Effector memory CD4-positive, alpha-beta T cell (primary cell): ENCODE measurements around the gene JMJD4.

Source experiments
- DNase-seq, 3 donors: peaks; one replicate each; pipeline ENCODE4 v3.0.0-alpha.2; 2020
- H3K27ac ChIP-seq: 2 replicates; pipeline ENCODE4 v1.7.0; 2013; ENCODE audit warnings: mild to moderate bottlenecking, low read length, moderate library complexity; ENCODE audit not compliant: insufficient read depth, poor library complexity, severe bottlenecking
- H3K27me3 ChIP-seq: replicated peaks from 2 replicates; pipeline ENCODE4 v1.7.0; 2013; ENCODE audit warnings: mild to moderate bottlenecking, low read length; ENCODE audit not compliant: insufficient read depth, control insufficient read depth, poor library complexity, severe bottlenecking
- H3K36me3 ChIP-seq: 2 replicates; pipeline ENCODE4 v1.7.0; 2013; ENCODE audit warnings: mild to moderate bottlenecking, low read length, moderate library complexity; ENCODE audit not compliant: control insufficient read depth, insufficient read depth
- H3K4me1 ChIP-seq: 2 replicates; pipeline ENCODE4 v1.7.0; 2013; ENCODE audit warnings: low read length, mild to moderate bottlenecking; ENCODE audit not compliant: control insufficient read depth, insufficient read depth, poor library complexity, severe bottlenecking
- H3K4me3 ChIP-seq: 2 replicates; pipeline ENCODE4 v1.7.0; 2013; ENCODE audit warnings: low read length, low read depth, mild to moderate bottlenecking; ENCODE audit not compliant: insufficient read depth, poor library complexity, severe bottlenecking
- H3K9me3 ChIP-seq: 2 replicates; pipeline ENCODE4 v1.7.0; 2013; ENCODE audit warnings: mild to moderate bottlenecking, low read length, moderate library complexity; ENCODE audit not compliant: control insufficient read depth

The JMJD4 gene

DNA sequence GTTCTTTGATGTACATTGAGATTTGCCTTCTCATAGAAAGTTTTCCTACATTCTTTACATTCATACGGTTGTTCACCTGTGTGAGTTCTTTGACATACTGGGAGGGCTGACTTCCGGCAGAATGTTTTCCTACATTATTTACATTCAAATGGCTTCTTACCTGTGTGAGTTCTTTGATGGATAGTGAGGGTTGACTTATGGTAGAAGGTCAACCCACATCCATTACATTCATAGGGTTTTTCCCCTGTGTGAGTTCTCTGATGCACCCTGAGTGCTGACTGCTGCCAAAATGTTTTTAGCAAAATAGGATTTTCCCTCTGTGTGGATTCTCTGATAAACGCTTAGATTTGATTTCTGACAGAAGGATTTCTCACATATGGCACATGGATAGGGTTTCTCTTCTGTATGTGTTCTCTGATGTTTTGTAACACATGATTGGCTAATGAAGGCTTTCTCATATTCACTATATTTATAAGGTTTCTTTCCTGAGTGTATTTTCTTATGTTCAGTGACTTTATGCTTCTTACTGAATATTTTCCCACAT lies 37.7 kb downstream of the JMJD4 start:
- no peaks in the 10 kb centered on the region for H3K27me3 ChIP-seq
- DNase-seq, result no peak
- H3K36me3 ChIP-seq, result no peaks in the 10 kb centered on the region
- peaks cover 5% of the 10 kb centered on the region for H3K9me3 ChIP-seq
- H3K4me3 ChIP-seq, result no peak overlapping the region
- H3K4me1 ChIP-seq, result no peaks in the 10 kb centered on the region
- H3K27ac ChIP-seq, result no peak overlapping the region

DNA sequence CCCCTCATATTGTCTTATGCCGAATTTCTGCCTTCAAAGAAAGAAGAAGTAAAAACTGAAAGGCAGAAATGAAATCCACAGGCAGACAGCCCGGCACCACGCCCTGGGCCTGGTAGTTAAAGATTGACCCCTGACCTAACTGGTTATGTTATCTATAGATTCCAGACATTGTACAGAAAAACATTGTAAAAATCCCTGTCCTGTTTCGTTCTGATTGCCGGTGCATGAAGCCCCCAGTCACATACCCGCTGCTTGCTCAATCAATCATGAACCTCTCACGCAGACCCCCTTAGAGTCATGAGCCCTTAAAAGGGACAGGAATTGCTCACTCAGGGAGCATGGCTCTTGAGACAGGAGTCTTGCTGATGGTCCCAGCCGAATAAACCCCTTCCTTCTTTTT lies 49.3 kb downstream of the JMJD4 start:
- Histone ChIP-seq H3K9me3 (peaks cover 10% of the 10 kb centered on the region), H3K4me3 (no peak overlapping the region), H3K36me3 (no peaks in the 10 kb centered on the region), H3K4me1 (no peaks in the 10 kb centered on the region), H3K27me3 (no peaks in the 10 kb centered on the region), H3K27ac (no peak overlapping the region)
- DNase-seq, result no peak
